PC-3 (cell line): Measurements from ENCODE around the gene NTRK2.

Experiments
- CTCF ChIP-seq: fragments of 300-600 bp; sonication (generic); conservative IDR thresholded peaks from 2 replicates; pipeline ENCODE4 v1.5.1; 2017; ENCODE audit warnings: antibody characterized with exemption, low read depth, mild to moderate bottlenecking, low read length
- EZH2 ChIP-seq: fragments of 300-600 bp; sonication (generic); IDR thresholded peaks from one replicate; pipeline ENCODE4 v1.6.1; 2017; ENCODE audit warnings: antibody characterized with exemption, mild to moderate bottlenecking, low read length; ENCODE audit not compliant: unreplicated experiment
- EZH2phosphoT487 ChIP-seq: fragments of 300-600 bp; sonication (generic); IDR thresholded peaks from 2 replicates; pipeline ENCODE4 v1.6.1; 2018; ENCODE audit warnings: mild to moderate bottlenecking, antibody characterized with exemption, low read length, borderline replicate concordance

GRCh38 chr9:84759300-84759750 is 89.8 kb downstream of the NTRK2 start:
- TF ChIP-seq CTCF (no peak), EZH2phosphoT487 (no peak), EZH2 (no peak)
